ENCODE data around the gene JADE2. TPM values are rescaled to one million over a fixed set of nuclear protein-coding genes. Genes with fewer than 3 reads are reported as not detected.

Gene JADE2
- total RNA-seq, 1 donor from 2014 or later, result 10.8 TPM

DNA sequence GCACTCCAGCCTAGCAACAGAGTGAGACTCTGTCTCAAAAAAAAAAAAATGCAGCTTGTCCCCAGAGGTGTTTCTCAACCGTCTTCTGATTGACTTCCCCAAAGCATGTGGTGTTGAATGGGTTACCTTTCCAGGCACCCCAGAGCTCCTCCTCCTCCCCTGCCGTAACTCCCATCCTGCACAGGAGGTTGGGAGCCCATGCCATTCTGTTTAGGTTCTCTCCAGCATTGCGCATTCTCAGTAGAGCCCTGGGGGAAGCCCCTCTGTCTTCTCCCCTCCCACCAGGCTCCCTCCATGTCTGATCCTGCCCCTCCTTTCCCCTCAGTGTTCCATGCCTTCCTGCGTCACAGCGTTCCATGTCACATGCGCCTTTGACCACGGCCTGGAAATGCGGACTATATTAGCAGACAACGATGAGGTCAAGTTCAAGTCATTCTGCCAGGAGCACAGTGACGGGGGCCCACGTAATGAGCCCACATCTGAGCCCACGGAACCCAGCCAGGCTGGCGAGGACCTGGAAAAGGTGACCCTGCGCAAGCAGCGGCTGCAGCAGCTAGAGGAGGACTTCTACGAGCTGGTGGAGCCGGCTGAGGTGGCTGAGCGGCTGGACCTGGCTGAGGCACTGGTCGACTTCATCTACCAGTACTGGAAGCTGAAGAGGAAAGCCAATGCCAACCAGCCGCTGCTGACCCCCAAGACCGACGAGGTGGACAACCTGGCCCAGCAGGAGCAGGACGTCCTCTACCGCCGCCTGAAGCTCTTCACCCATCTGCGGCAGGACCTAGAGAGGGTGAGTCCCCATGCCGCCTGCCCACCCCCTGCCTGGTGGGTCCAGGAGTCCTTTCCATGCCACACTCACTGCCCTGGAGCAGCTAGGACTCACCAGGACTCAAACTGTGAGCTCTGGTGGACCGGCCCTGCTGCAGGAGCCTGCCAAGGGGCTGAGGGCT, 40.6 kb downstream of the JADE2 start:
- no peaks in the 10 kb centered on the region for H3K27me3 Mint-ChIP-seq
- H3K27ac Mint-ChIP-seq, result no peak overlapping the region
- no peak for DNase-seq (ENCODE audit: extremely low spot score, unreplicated experiment)
- no peak overlapping the region for H3K4me3 Mint-ChIP-seq
- TF ChIP-seq, protein P1, sequence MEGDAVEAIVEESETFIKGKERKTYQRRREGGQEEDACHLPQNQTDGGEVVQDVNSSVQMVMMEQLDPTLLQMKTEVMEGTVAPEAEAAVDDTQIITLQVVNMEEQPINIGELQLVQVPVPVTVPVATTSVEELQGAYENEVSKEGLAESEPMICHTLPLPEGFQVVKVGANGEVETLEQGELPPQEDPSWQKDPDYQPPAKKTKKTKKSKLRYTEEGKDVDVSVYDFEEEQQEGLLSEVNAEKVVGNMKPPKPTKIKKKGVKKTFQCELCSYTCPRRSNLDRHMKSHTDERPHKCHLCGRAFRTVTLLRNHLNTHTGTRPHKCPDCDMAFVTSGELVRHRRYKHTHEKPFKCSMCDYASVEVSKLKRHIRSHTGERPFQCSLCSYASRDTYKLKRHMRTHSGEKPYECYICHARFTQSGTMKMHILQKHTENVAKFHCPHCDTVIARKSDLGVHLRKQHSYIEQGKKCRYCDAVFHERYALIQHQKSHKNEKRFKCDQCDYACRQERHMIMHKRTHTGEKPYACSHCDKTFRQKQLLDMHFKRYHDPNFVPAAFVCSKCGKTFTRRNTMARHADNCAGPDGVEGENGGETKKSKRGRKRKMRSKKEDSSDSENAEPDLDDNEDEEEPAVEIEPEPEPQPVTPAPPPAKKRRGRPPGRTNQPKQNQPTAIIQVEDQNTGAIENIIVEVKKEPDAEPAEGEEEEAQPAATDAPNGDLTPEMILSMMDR (conservative IDR thresholded peaks at IDR 0.05), result no peak
- no peaks in the 10 kb centered on the region for H3K36me3 Mint-ChIP-seq
- peaks cover 4% of the 10 kb centered on the region for H3K4me1 Mint-ChIP-seq (ENCODE audit: unreplicated experiment)
- H3K9me3 Mint-ChIP-seq, result no peaks in the 10 kb centered on the region

DNA sequence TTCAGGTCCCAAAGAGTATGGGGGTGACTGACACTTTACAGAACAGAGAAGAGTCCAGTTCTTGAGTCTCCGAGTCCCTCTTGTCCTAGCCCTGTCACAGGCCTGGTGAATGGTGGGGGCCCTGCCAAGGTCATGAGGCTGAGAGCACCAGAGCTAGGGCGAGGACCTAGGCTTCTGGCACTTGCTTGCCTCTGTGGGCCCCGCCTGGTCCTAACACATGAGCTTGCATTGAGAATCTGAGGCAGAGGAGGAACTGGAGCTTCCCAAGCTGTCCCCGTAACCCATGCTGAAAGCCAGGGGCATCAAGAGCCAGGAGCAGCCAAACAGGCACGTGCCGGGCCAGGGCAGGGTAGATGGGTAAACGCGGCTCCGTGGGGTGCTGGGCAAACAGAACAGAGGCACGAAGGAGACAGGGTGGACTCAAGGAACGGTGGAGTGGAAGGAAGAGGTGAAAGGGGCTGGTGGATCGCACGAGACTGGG, 41.3 kb downstream of the JADE2 start:
- DNase-seq (ENCODE audit: extremely low spot score, unreplicated experiment), result no peak
- no peaks in the 10 kb centered on the region for H3K27me3 Mint-ChIP-seq
- no peaks in the 10 kb centered on the region for H3K9me3 Mint-ChIP-seq
- H3K27ac Mint-ChIP-seq, result no peak overlapping the region
- H3K36me3 Mint-ChIP-seq, result no peaks in the 10 kb centered on the region
- TF ChIP-seq, protein P1 (conservative IDR thresholded peaks at IDR 0.05), result no peak
- no peak overlapping the region for H3K4me3 Mint-ChIP-seq
- peaks cover 4% of the 10 kb centered on the region for H3K4me1 Mint-ChIP-seq (ENCODE audit: unreplicated experiment)

DNA sequence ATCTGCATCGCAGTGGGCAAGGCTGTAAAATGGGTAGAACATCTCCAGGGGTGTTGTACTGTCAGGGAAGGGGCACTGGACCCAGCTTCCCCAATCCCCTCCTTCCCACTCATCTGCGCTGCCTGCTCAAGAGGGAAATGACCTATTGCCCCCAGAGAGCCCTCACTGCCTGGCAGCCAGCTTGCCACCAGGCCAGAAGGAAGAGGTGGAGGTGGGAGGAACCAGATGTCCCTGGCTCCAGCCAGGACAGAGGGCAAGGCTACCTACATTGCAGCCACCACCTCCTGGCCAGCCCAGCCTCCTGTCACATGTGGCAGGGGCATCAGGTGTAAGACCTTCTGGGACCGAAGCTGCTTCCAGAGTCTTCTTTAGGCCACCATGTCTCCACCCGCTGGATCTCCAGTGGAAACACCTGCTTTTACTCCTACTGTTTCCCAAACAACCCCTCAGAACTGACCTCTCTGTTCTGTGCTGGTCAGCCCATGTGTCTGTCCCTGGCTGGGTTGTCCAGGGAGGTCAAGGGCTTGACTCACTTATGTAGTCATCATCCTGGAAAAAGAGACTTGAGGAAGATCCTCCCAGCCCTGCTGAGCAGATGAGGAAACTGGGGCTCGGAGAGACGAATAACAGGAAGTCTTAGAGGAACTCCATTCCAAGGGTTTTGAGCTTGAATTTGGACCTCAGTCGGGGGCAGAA, 42.3 kb downstream of the JADE2 start:
- no peak overlapping the region for H3K27ac Mint-ChIP-seq

DNA sequence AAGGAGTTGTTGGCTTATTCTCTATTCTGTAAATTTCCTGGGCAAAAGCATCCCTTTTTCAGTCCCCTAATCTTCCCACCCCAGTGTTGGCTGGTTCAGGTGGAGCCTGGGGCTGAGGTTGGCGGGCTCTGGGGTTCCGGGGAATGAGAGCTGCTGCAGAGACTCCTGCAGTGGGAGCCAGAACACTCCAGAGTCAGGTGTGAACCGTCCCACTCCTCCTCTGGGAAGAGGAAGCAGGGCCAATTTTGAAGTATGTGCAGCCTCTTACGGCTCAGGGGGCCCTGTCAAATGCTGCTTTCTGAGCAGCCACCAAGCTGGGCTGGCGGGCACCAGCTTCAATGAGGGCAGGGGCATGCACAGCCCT, 42.8 kb downstream of the JADE2 start:
- H3K36me3 Mint-ChIP-seq, result no peaks in the 10 kb centered on the region
- no peak overlapping the region for H3K27ac Mint-ChIP-seq
- no peak overlapping the region for H3K4me3 Mint-ChIP-seq
- DNase-seq (ENCODE audit: extremely low spot score, unreplicated experiment), result no peak
- H3K9me3 Mint-ChIP-seq, result no peaks in the 10 kb centered on the region
- H3K27me3 Mint-ChIP-seq, result no peaks in the 10 kb centered on the region
- TF ChIP-seq, protein P1 (conservative IDR thresholded peaks at IDR 0.05), result no peak
- H3K4me1 Mint-ChIP-seq (ENCODE audit: unreplicated experiment), result peaks cover 4% of the 10 kb centered on the region

More for the DNA sequence above, 42.3 kb downstream of the JADE2 start:
- no peaks in the 10 kb centered on the region for H3K27me3 Mint-ChIP-seq
- TF ChIP-seq, protein P1 (conservative IDR thresholded peaks at IDR 0.05), result no peak
- no peaks in the 10 kb centered on the region for H3K9me3 Mint-ChIP-seq
- no peak overlapping the region for H3K4me3 Mint-ChIP-seq
- no peak for DNase-seq (ENCODE audit: extremely low spot score, unreplicated experiment)
- H3K36me3 Mint-ChIP-seq, result no peaks in the 10 kb centered on the region
- H3K4me1 Mint-ChIP-seq (ENCODE audit: unreplicated experiment), result peaks cover 4% of the 10 kb centered on the region

DNA sequence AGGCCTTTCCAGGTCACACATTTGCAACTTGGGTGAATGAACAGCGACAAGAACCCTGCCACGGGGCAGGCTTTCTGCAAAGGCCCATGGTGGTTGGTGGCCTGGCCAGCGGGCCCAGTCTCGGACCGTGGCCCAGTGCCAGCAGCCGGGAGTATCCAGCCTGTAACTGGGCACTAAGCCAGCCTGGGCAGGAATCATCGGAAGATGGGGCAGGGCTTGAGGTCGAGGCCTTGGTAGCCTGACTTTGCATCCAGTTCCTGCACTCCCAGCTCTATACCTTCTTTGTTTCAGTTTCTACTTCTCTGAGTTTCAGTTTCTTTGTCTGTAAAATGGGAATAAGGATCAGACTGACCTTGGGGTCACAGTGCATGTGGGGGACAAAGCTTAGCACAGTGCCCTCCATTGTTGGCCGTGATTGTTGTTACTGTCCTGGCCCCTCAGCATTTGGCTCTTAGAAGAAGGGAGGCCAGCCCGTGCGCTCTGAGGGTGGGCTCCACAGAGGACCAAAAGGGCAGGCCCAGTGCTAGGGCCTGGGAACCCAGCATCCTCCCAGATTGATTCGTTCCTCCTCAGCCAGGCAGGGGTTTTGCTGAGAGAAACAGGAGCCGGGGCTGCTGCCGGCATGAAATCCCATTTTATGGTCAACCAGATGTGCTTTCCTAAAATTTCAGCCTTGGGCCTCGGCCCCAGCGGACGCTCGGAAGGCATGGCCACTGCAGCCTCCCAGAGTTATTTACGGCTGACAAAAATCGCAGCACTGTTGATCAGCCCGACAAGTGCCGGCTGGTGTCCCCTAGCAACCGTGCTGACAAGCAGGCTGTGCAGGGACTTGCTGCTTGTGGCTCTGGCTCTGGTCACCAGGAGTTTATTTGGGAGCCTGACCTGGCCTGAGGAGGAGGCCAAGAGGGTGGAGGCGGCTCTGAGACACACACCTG, 43.6 kb downstream of the JADE2 start:
- Mint-ChIP-seq H3K27me3 (no peaks in the 10 kb centered on the region), H3K4me1 (ENCODE audit: unreplicated experiment) (peaks cover 4% of the 10 kb centered on the region), H3K9me3 (no peaks in the 10 kb centered on the region), H3K36me3 (no peaks in the 10 kb centered on the region), H3K27ac (peak overlapping the region; percentile 74), H3K4me3 (no peak overlapping the region)
- DNase-seq (ENCODE audit: extremely low spot score, unreplicated experiment), result no peak
- TF ChIP-seq, protein P1 (conservative IDR thresholded peaks at IDR 0.05), result no peak
